ENCODE results near the gene ARL14. TPM values are rescaled to one million over a fixed set of nuclear protein-coding genes. Genes with fewer than 3 reads are reported as not detected.

Gene ARL14
- not detected in 2 replicates for total RNA-seq (2021)
- long read RNA-seq = 0 reads

DNA sequence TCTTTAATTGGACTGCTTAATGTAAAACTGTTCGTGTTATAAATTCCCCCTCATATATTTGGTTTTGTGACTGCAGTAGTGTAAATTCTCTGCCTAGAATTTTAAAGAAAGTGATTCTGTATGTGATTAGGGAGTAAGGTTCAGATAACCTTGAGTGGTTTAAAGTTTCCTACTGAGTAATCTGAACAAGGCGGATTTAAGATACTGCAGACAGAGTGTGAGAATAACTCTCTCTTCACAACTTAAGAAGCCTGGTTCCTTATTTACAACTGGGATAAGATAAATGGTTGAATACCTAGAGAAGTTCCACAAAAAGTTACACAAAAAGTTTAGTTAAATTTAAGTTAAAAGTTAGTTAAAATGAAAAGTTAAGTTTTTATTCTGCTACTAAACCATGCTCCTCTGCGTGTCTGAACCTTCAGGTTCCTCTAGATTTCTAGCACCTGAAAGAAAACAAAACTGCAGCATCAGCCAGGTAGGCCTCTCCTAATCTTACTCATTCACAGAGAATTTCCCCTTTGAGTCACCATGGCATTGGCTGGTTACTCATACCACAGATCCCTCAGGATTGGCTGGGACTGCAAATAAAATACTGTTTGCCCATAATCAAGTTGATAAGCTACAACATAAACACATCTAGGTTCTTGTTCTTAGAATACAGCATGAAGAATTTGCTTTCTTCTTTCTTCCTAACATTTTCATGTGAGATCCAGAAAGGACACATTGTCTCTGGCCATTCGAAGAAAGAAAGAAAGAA lies at the start of gene ARL14:
Gene ARL14, plus strand, starts transcription at position 614 of the 757 bp plus-strand sequence. CDS start 187 bp downstream, outside the sequence.
- Histone ChIP-seq H3K18ac (ENCODE audit: insufficient read length, low read depth, low read length) (no peak within 1 kb of the TSS), H3K23ac (ENCODE audit: insufficient read length, low read depth, low read length) (no peak within 1 kb of the TSS), H2AK5ac (ENCODE audit: insufficient read length, low read length) (no peak within 1 kb of the TSS), H4K91ac (ENCODE audit: insufficient read length, low read depth, low read length) (no peak within 1 kb of the TSS), H4K20me1 (ENCODE audit: control insufficient read depth, insufficient read depth, insufficient read length) (no peaks in the 10 kb centered on the region), H2BK15ac (ENCODE audit: low read depth, low read length) (no peak within 1 kb of the TSS), H2BK12ac (ENCODE audit: insufficient read length, low read depth, low read length) (no peak within 1 kb of the TSS), H3K4ac (ENCODE audit: low read depth, low read length) (no peak within 1 kb of the TSS), H3K27me3 (ENCODE audit: insufficient read depth, low read length) (no peaks in the 10 kb centered on the region), H3K9me3 (ENCODE audit: control insufficient read depth, low read depth, low read length) (no peaks in the 10 kb centered on the region), H3K56ac (ENCODE audit: insufficient read length, low read depth, low read length) (no peak within 1 kb of the TSS), H4K8ac (replicated peaks; ENCODE audit: insufficient read length, low read depth, low read length) (no peak within 1 kb of the TSS), H2BK120ac (ENCODE audit: low read depth, low read length, poor library complexity, severe bottlenecking) (peak within 1 kb of the TSS; percentile 23), H3K4me1 (ENCODE audit: insufficient read depth, low read length) (peaks cover 8% of the 10 kb centered on the region; the same call in 1 of the 2 replicates), H3K79me1 (ENCODE audit: insufficient read depth, low read depth, low read length, poor library complexity, severe bottlenecking) (no peaks in the 10 kb centered on the region), H2BK5ac (ENCODE audit: insufficient read length, low read length) (no peak within 1 kb of the TSS), H2BK20ac (ENCODE audit: low read depth, low read length, poor library complexity, severe bottlenecking) (no peak within 1 kb of the TSS), H3K23me2 (ENCODE audit: insufficient read length, low read depth, low read length, poor library complexity, severe bottlenecking) (no peaks in the 10 kb centered on the region), H3K79me2 (ENCODE audit: insufficient read depth, low read length) (no peaks in the 10 kb centered on the region), H3K9ac (ENCODE audit: extremely low read depth, insufficient read length, low read length) (no peak within 1 kb of the TSS), H3K27ac (ENCODE audit: insufficient read length, low read depth, low read length) (no peak within 1 kb of the TSS), H3T11ph (ENCODE audit: low read length) (no peak within 1 kb of the TSS), H2AFZ (ENCODE audit: low read length) (no peak within 1 kb of the TSS), H3K14ac (ENCODE audit: insufficient read depth, low read length) (no peak within 1 kb of the TSS), H4K5ac (ENCODE audit: insufficient read length, low read depth, low read length) (no peak within 1 kb of the TSS), H3K4me2 (ENCODE audit: insufficient read depth, insufficient read length, low read length) (no peak within 1 kb of the TSS)
- H3K27me3 Mint-ChIP-seq (ENCODE audit: low read depth) = no peaks in the 10 kb centered on the region
- H3K4me1 Mint-ChIP-seq = peaks cover 13 to 16% of the 10 kb centered on the region in 2 experiments
- no CpG with 5 or more reads among the region's 4 CpGs for WGBS (ENCODE audit: extremely low coverage, insufficient read length, low lambda C conversion rate)
- H3K27ac Mint-ChIP-seq = peak within 1 kb of the TSS; percentile 17 to 90 (median 18); a peak in 4 of 7 replicates
- H3K9me3 Mint-ChIP-seq = no peaks in the 10 kb centered on the region
- TF ChIP-seq, protein P1, sequence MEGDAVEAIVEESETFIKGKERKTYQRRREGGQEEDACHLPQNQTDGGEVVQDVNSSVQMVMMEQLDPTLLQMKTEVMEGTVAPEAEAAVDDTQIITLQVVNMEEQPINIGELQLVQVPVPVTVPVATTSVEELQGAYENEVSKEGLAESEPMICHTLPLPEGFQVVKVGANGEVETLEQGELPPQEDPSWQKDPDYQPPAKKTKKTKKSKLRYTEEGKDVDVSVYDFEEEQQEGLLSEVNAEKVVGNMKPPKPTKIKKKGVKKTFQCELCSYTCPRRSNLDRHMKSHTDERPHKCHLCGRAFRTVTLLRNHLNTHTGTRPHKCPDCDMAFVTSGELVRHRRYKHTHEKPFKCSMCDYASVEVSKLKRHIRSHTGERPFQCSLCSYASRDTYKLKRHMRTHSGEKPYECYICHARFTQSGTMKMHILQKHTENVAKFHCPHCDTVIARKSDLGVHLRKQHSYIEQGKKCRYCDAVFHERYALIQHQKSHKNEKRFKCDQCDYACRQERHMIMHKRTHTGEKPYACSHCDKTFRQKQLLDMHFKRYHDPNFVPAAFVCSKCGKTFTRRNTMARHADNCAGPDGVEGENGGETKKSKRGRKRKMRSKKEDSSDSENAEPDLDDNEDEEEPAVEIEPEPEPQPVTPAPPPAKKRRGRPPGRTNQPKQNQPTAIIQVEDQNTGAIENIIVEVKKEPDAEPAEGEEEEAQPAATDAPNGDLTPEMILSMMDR (conservative IDR thresholded peaks at IDR 0.05) = no peak
- DNase-seq = no peak
- no peaks in the 10 kb centered on the region for H3K36me3 Mint-ChIP-seq (ENCODE audit: insufficient read depth in 1 of 3, low read depth in 3 of 3)
- H3K4me3 Mint-ChIP-seq = no peak within 1 kb of the TSS
